SJSA1 (cell line): ENCODE data around the gene ISG20L2. TPM values are rescaled to one million over a fixed set of nuclear protein-coding genes. Genes with fewer than 3 reads are reported as not detected.

Experiments used
- DNase-seq, 2 experiments: peaks; one replicate each; pipeline ENCODE4 v3.0.0-alpha.2; 2015 to 2020; ENCODE audit warnings: low spot score in 2 of 2, low read depth in 1 of 2
- H3K27ac ChIP-seq: fragments of 250-450 bp; sonication (Bioruptor Pico); 2 replicates; pipeline ENCODE4 v1.5.1; 2020; ENCODE audit warnings: mild to moderate bottlenecking, moderate library complexity
- H3K27me3 ChIP-seq: fragments of 250-450 bp; sonication (Bioruptor Pico); replicated peaks from 2 replicates; pipeline ENCODE4 v1.5.1; 2020; ENCODE audit warnings: mild to moderate bottlenecking, moderate library complexity
- H3K36me3 ChIP-seq: fragments of 250-450 bp; sonication (Bioruptor Pico); 2 replicates; pipeline ENCODE4 v1.5.1; 2020; ENCODE audit warnings: mild to moderate bottlenecking
- H3K4me1 ChIP-seq: fragments of 250-450 bp; sonication (Bioruptor Pico); replicated peaks from 2 replicates; pipeline ENCODE4 v1.6.1; 2021; ENCODE audit warnings: mild to moderate bottlenecking
- H3K4me3 ChIP-seq: fragments of 250-450 bp; sonication (Bioruptor Pico); 2 replicates; pipeline ENCODE4 v1.5.1; 2020; ENCODE audit warnings: mild to moderate bottlenecking
- H3K9me3 ChIP-seq: fragments of 250-450 bp; sonication (Bioruptor Pico); replicated peaks from 2 replicates; pipeline ENCODE4 v1.5.1; 2020; ENCODE audit warnings: mild to moderate bottlenecking
- total RNA-seq: library from RNA; depleted of rRNA; stranded (reverse); fragments of >200 nt; shearing (Covaris generic); gene quantifications from 2 replicates; pipeline ENCODE4 v1.2.3, GENCODE V29; 2014

ISG20L2 gene
- total RNA-seq, 1 experiment from 2014 or later: 21.5 TPM

GRCh38 chr1:156740741-156741480 is 12.3 kb upstream of the ISG20L2 start, which contains the start of gene MRPL24:
TSS of gene MRPL24 (minus strand) at chr1:156741088. CDS start at chr1:156738704, 2,384 bp downstream.
- Histone ChIP-seq H3K36me3 (peaks cover 80% of the 10 kb centered on the region), H3K27ac (peak within 1 kb of the TSS; percentile 28), H3K4me3 (peak within 1 kb of the TSS; percentile 54), H3K4me1 (peaks cover 23% of the 10 kb centered on the region), H3K9me3 (no peaks in the 10 kb centered on the region), H3K27me3 (no peaks in the 10 kb centered on the region)
- DNase-seq: peak; percentile 97 to 98

GRCh38 chr1:156740237-156740740 is 11.7 kb upstream of the ISG20L2 start:
- Histone ChIP-seq H3K9me3 (no peaks in the 10 kb centered on the region), H3K4me3 (peak overlapping the region; percentile 54), H3K4me1 (peaks cover 20% of the 10 kb centered on the region), H3K27ac (no peak overlapping the region), H3K27me3 (no peaks in the 10 kb centered on the region), H3K36me3 (peaks cover 77% of the 10 kb centered on the region)
- no peak for DNase-seq

GRCh38 chr1:156738916-156739315 is 10.3 kb upstream of the ISG20L2 start:
- Histone ChIP-seq H3K27ac (no peak overlapping the region), H3K9me3 (no peaks in the 10 kb centered on the region), H3K4me1 (peaks cover 20% of the 10 kb centered on the region), H3K4me3 (no peak overlapping the region), H3K36me3 (peaks cover 66% of the 10 kb centered on the region), H3K27me3 (no peaks in the 10 kb centered on the region)
- DNase-seq: no peak

GRCh38 chr1:156738407-156738806 is 9.8 kb upstream of the ISG20L2 start:
- H3K36me3 ChIP-seq: peaks cover 65% of the 10 kb centered on the region

GRCh38 chr1:156733989-156734584 is 5.5 kb upstream of the ISG20L2 start:
- no peak overlapping the region for H3K27ac ChIP-seq
- peaks cover 32% of the 10 kb centered on the region for H3K36me3 ChIP-seq
- H3K4me3 ChIP-seq: no peak overlapping the region
- no peaks in the 10 kb centered on the region for H3K27me3 ChIP-seq
- H3K9me3 ChIP-seq: no peaks in the 10 kb centered on the region
- DNase-seq: no peak
- 0 out of 2 replicates have a peak, but pooled peaks cover 3% of the 10 kb centered on the region for H3K4me1 ChIP-seq

More at GRCh38 chr1:156738407-156738806, 9.8 kb upstream of the ISG20L2 start:
- no peak for DNase-seq
- H3K27me3 ChIP-seq: no peaks in the 10 kb centered on the region
- no peak overlapping the region for H3K4me3 ChIP-seq
- H3K9me3 ChIP-seq: no peaks in the 10 kb centered on the region
- H3K27ac ChIP-seq: no peak overlapping the region
- H3K4me1 ChIP-seq: peaks cover 20% of the 10 kb centered on the region

GRCh38 chr1:156727926-156728598 is 504 bp downstream of the ISG20L2 start, which contains the start of gene METTL25B:
TSS of gene METTL25B (plus strand) at chr1:156728469. CDS start at chr1:156729105, 636 bp downstream.
- Histone ChIP-seq H3K4me1 (peaks cover 31% of the 10 kb centered on the region), H3K27me3 (no peaks in the 10 kb centered on the region), H3K9me3 (no peaks in the 10 kb centered on the region), H3K36me3 (peaks cover 45% of the 10 kb centered on the region), H3K27ac (peak within 1 kb of the TSS; percentile 74), H3K4me3 (peak within 1 kb of the TSS; percentile 80)
- peak; percentile 72 to 79 for DNase-seq

GRCh38 chr1:156727492-156727891 is 1.1 kb downstream of the ISG20L2 start:
- DNase-seq: no peak
- Histone ChIP-seq H3K9me3 (no peaks in the 10 kb centered on the region), H3K4me1 (peaks cover 31% of the 10 kb centered on the region), H3K36me3 (peaks cover 51% of the 10 kb centered on the region), H3K4me3 (peak overlapping the region; percentile 80), H3K27ac (peak overlapping the region; percentile 74), H3K27me3 (no peaks in the 10 kb centered on the region)

GRCh38 chr1:156726549-156727226 is 1.9 kb downstream of the ISG20L2 start:
- Histone ChIP-seq H3K9me3 (no peaks in the 10 kb centered on the region), H3K27me3 (no peaks in the 10 kb centered on the region), H3K27ac (no peak overlapping the region), H3K36me3 (peaks cover 58% of the 10 kb centered on the region), H3K4me3 (peak overlapping the region; percentile 10), H3K4me1 (peaks cover 31% of the 10 kb centered on the region)
- peak; percentile 61 to 73 for DNase-seq

GRCh38 chr1:156725683-156726280 is 2.8 kb downstream of the ISG20L2 start:
- Histone ChIP-seq H3K4me1 (peaks cover 31% of the 10 kb centered on the region), H3K4me3 (peak overlapping the region; percentile 10), H3K27me3 (no peaks in the 10 kb centered on the region), H3K36me3 (peaks cover 67% of the 10 kb centered on the region), H3K27ac (no peak overlapping the region), H3K9me3 (no peaks in the 10 kb centered on the region)
- peak; percentile 84 to 89 for DNase-seq

- Histone ChIP-seq H3K27me3 (no peaks in the 10 kb centered on the region), H3K9me3 (no peaks in the 10 kb centered on the region), H3K36me3 (peaks cover 66% of the 10 kb centered on the region), H3K4me3 (no peak overlapping the region), H3K27ac (no peak overlapping the region), H3K4me1 (peaks cover 15% of the 10 kb centered on the region)
- no peak for DNase-seq
Measured at GRCh38 chr1:156721535-156721934, 7.0 kb downstream of the ISG20L2 start.

GRCh38 chr1:156721131-156721530 is 7.4 kb downstream of the ISG20L2 start:
- no peaks in the 10 kb centered on the region for H3K9me3 ChIP-seq
- no peaks in the 10 kb centered on the region for H3K27me3 ChIP-seq
- peaks cover 11% of the 10 kb centered on the region for H3K4me1 ChIP-seq
- H3K4me3 ChIP-seq: no peak overlapping the region
- DNase-seq: no peak
- H3K27ac ChIP-seq: no peak overlapping the region
- peaks cover 62% of the 10 kb centered on the region for H3K36me3 ChIP-seq

- Histone ChIP-seq H3K27ac (no peak overlapping the region), H3K27me3 (no peaks in the 10 kb centered on the region), H3K9me3 (no peaks in the 10 kb centered on the region), H3K4me1 (peaks cover 19% of the 10 kb centered on the region), H3K4me3 (no peak overlapping the region), H3K36me3 (peaks cover 24% of the 10 kb centered on the region)
- DNase-seq: no peak
Measured at GRCh38 chr1:156717351-156717750, 11.2 kb downstream of the ISG20L2 start.

GRCh38 chr1:156714830-156715229 is 13.7 kb downstream of the ISG20L2 start:
- DNase-seq: no peak
- Histone ChIP-seq H3K4me1 (peaks cover 44% of the 10 kb centered on the region), H3K36me3 (peaks cover 6% of the 10 kb centered on the region), H3K9me3 (no peaks in the 10 kb centered on the region), H3K27ac (no peak overlapping the region), H3K4me3 (no peak overlapping the region), H3K27me3 (no peaks in the 10 kb centered on the region)
